Measurements from ENCODE around the gene DNAJC13.

- TF ChIP-seq, protein P1, sequence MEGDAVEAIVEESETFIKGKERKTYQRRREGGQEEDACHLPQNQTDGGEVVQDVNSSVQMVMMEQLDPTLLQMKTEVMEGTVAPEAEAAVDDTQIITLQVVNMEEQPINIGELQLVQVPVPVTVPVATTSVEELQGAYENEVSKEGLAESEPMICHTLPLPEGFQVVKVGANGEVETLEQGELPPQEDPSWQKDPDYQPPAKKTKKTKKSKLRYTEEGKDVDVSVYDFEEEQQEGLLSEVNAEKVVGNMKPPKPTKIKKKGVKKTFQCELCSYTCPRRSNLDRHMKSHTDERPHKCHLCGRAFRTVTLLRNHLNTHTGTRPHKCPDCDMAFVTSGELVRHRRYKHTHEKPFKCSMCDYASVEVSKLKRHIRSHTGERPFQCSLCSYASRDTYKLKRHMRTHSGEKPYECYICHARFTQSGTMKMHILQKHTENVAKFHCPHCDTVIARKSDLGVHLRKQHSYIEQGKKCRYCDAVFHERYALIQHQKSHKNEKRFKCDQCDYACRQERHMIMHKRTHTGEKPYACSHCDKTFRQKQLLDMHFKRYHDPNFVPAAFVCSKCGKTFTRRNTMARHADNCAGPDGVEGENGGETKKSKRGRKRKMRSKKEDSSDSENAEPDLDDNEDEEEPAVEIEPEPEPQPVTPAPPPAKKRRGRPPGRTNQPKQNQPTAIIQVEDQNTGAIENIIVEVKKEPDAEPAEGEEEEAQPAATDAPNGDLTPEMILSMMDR (conservative IDR thresholded peaks at IDR 0.05; ENCODE audit: low read length): no peak
- no peak for TF ChIP-seq EZH2phosphoT487 (IDR thresholded peaks at IDR 0.05; ENCODE audit: borderline replicate concordance)
Observed at GRCh38 chr3:132435224-132435910, 18.1 kb downstream of the DNAJC13 start.

Measured in Loucy (cell line).